Testis (tissue), 3 donors: ENCODE results near the gene MSI2. TPM values are rescaled to one million over a fixed set of nuclear protein-coding genes. Genes with fewer than 3 reads are reported as not detected.

ENCODE experiments used
- DNase-seq: peaks from one replicate; pipeline ENCODE4 v3.0.0-alpha.2; 2019
- H3K27ac ChIP-seq, 2 donors: fragments of 200-600 bp; sonication (generic); one replicate each; pipeline ENCODE4 v1.5.1; 2019
- H3K27me3 ChIP-seq: fragments of 200-600 bp; sonication (generic); one replicate; pipeline ENCODE4 v1.5.1; 2019
- H3K36me3 ChIP-seq: fragments of 200-600 bp; sonication (generic); one replicate; pipeline ENCODE4 v1.5.1; 2017; ENCODE audit warnings: low read depth; ENCODE audit errors: missing control alignments
- H3K4me1 ChIP-seq: fragments of 200-600 bp; sonication (generic); one replicate; pipeline ENCODE4 v1.5.1; 2019
- H3K4me3 ChIP-seq, 2 donors: fragments of 200-600 bp; sonication (generic); one replicate each; pipeline ENCODE4 v1.5.1; 2017 to 2019
- H3K9me3 ChIP-seq: fragments of 200-600 bp; sonication (generic); one replicate; pipeline ENCODE4 v1.5.1; 2017
- POLR2A ChIP-seq: fragments of 450-650 bp; IDR thresholded peaks from one replicate; pipeline ENCODE4 v1.6.1; 2017; ENCODE audit warnings: antibody characterized with exemption, mild to moderate bottlenecking, moderate library complexity
- WGBS, 2 donors: methylation state at CpG; one replicate each; pipeline ENCODE4 v1.1.5; 2018; 5-methylcytosine and 5-hydroxymethylcytosine counted together
- intact Hi-C: fragments of 100-400 bp; cut with DNase I; formaldehyde crosslinking; loops from one replicate; pipeline ENCODE4 v1.15.1; 2023; ENCODE audit warnings: low total_unique reads
- polyA plus RNA-seq: library from polyadenylated mRNA; stranded (reverse); fragments of 350-450 nt; fragmentation: Illumina TruSeq; extraction: RNeasy Lipid Tissue Mini Kit (QIAGEN cat#74804); gene quantifications from one replicate; pipeline ENCODE4 v1.2.3, GENCODE V29; 2014; ENCODE audit warnings: low read depth, low replicate concordance; ENCODE audit not compliant: insufficient read depth
- small RNA-seq, 2 donors: library from RNA; depleted of rRNA; stranded (forward); fragments of <200 nt; gene quantifications; one replicate each; pipeline ENCODE3, GENCODE V24; 2016
- total RNA-seq, 2 donors: library from RNA; depleted of rRNA; stranded (reverse); fragments of >200 nt; gene quantifications; one replicate each; pipeline ENCODE4 v1.2.3, GENCODE V29; 2016
- TF ChIP-seq, protein P1 (sequence below), 3 experiments: fragments of 450-650 bp in 2 of 3; fragments of 200-600 bp in 1 of 3; sonication (generic) in 1 of 3; IDR thresholded peaks; one replicate each; pipeline ENCODE4 v1.5.1; 2016 to 2019; ENCODE audit warnings: antibody characterized with exemption in 3 of 3, mild to moderate bottlenecking in 2 of 3, moderate library complexity in 1 of 3

MSI2 gene
- total and polyA plus RNA-seq, 3 donors from 2014 or later = 46.5 to 106 (median 76.6) TPM

- DNase-seq = no peak
- WGBS, 2 donors = 97 to 100% methylated on average over 3 of the region's 3 CpGs
Observed at GRCh38 chr17:57730026-57730701, 473.8 kb downstream of the MSI2 start.

DNA sequence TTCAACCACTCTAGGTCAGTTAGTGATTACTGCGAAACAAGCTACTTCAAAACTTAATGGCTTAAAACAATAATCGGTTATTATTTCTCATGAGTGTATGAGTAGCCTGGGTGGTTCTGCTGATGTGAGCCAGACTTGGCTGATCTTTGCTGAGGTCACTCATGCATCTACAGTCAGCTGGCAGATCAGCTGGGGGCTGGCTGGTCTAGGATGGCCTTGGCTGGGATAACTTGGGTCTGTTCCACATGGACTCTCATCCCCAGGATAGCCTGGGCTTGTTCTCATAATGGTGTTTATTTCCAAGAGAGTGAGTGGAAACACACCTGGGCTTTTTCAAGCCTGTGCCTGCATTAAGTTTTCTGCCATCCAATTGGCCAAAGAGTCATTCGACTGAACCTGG lies 475.7 kb downstream of the MSI2 start:
- H3K4me3 ChIP-seq = no peak overlapping the region
- no peaks in the 10 kb centered on the region for H3K4me1 ChIP-seq
- H3K9me3 ChIP-seq = no peaks in the 10 kb centered on the region
- H3K27ac ChIP-seq = no peak overlapping the region
- TF ChIP-seq POLR2A = no peak
- TF ChIP-seq, protein P1, sequence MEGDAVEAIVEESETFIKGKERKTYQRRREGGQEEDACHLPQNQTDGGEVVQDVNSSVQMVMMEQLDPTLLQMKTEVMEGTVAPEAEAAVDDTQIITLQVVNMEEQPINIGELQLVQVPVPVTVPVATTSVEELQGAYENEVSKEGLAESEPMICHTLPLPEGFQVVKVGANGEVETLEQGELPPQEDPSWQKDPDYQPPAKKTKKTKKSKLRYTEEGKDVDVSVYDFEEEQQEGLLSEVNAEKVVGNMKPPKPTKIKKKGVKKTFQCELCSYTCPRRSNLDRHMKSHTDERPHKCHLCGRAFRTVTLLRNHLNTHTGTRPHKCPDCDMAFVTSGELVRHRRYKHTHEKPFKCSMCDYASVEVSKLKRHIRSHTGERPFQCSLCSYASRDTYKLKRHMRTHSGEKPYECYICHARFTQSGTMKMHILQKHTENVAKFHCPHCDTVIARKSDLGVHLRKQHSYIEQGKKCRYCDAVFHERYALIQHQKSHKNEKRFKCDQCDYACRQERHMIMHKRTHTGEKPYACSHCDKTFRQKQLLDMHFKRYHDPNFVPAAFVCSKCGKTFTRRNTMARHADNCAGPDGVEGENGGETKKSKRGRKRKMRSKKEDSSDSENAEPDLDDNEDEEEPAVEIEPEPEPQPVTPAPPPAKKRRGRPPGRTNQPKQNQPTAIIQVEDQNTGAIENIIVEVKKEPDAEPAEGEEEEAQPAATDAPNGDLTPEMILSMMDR (IDR thresholded peaks at IDR 0.05) = no peak
- DNase-seq = peak; percentile 54
- no peaks in the 10 kb centered on the region for H3K27me3 ChIP-seq
- no peaks in the 10 kb centered on the region for H3K36me3 ChIP-seq
- 68 to 70% methylated on average over 3 of the region's 3 CpGs for WGBS, 2 donors
- intact Hi-C loops = no loop called here

More at GRCh38 chr17:57730026-57730701, 473.8 kb downstream of the MSI2 start:
- H3K4me3 ChIP-seq = no peak overlapping the region
- no peaks in the 10 kb centered on the region for H3K4me1 ChIP-seq
- intact Hi-C loops = no loop called here
- no peaks in the 10 kb centered on the region for H3K27me3 ChIP-seq
- TF ChIP-seq, protein P1 (IDR thresholded peaks at IDR 0.05) = no peak
- no peak for TF ChIP-seq POLR2A
- H3K36me3 ChIP-seq = no peaks in the 10 kb centered on the region
- H3K27ac ChIP-seq = no peak overlapping the region
- no peaks in the 10 kb centered on the region for H3K9me3 ChIP-seq

- 98 to 100% methylated on average over 2 of the region's 2 CpGs for WGBS, 2 donors
- H3K27ac ChIP-seq = no peak overlapping the region
- no peaks in the 10 kb centered on the region for H3K4me1 ChIP-seq
- H3K27me3 ChIP-seq = no peaks in the 10 kb centered on the region
- TF ChIP-seq, protein P1 (IDR thresholded peaks at IDR 0.05) = no peak
- TF ChIP-seq POLR2A = no peak
- intact Hi-C loops = no loop called here
- no peaks in the 10 kb centered on the region for H3K9me3 ChIP-seq
- H3K4me3 ChIP-seq = no peak overlapping the region
- no peak for DNase-seq
- no peaks in the 10 kb centered on the region for H3K36me3 ChIP-seq
Observed at GRCh38 chr17:57733085-57733484, 476.8 kb downstream of the MSI2 start.

Small RNA genes lying within 50 kb of the gene (small RNA-seq; reads per million reads assigned to genes)
- gene RN7SL449P (0 reads per million in 2 donors), gene RNU7-134P (0 reads per million in 2 donors)

Other genes with a start within 250 kb of the MSI2 start
- 100 to 1,000 TPM in 1 of 2 donors, 10 to 100 TPM in 1; 73.0 to 304 TPM for gene AKAP1, start 171.3 kb upstream of the MSI2 start, total RNA-seq
- 224 TPM for gene AKAP1, start 171.3 kb upstream of the MSI2 start, polyA plus RNA-seq